ENCODE data around the gene RPS21.

DNA sequence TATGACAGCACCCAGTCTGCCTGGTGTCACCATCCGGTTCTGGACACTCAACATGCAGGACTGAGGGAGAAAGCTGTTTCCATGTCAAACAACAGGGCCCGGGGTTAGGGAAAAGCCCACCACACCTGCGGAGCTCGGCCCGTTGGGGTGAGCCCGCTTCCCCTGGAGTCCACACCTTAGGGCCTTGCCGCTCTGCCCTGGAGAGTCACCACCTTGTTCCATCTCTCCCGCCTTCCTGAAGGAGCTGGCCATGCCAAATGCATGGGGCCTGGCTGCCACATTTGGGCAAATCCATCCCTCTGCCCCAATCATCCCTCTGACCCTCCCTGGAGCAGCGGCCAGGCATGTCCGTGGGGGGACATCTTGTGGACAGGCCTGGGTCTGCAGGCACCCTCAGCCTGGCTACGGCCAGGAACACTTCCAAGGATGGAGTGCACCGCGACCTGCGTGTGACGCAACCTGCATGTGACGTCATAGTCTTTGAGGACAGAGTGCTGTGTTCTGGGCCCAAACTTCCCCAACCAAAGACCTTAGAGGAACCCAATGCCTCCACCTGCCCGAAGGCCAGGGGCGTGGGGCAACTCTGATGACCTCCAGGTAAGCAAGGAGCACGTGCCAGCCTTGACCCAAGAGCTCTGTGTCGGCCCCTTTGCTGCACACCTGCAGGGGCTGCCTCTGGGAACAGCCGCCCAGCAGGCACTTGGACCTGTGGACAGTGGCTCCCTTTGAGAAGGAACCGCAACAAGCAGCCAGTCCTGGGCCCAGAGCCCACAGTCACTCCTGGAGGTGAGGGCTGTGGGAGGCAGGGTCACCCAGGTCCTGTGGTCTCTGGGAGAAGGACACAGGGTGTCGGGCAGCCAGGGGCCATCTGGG, 18.4 kb downstream of the RPS21 start:
- TF ChIP-seq, protein P1, sequence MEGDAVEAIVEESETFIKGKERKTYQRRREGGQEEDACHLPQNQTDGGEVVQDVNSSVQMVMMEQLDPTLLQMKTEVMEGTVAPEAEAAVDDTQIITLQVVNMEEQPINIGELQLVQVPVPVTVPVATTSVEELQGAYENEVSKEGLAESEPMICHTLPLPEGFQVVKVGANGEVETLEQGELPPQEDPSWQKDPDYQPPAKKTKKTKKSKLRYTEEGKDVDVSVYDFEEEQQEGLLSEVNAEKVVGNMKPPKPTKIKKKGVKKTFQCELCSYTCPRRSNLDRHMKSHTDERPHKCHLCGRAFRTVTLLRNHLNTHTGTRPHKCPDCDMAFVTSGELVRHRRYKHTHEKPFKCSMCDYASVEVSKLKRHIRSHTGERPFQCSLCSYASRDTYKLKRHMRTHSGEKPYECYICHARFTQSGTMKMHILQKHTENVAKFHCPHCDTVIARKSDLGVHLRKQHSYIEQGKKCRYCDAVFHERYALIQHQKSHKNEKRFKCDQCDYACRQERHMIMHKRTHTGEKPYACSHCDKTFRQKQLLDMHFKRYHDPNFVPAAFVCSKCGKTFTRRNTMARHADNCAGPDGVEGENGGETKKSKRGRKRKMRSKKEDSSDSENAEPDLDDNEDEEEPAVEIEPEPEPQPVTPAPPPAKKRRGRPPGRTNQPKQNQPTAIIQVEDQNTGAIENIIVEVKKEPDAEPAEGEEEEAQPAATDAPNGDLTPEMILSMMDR (IDR thresholded peaks at IDR 0.05): no peak
- TF ChIP-seq POLR2A (IDR thresholded peaks at IDR 0.05): no peak

Measured in lower leg skin (tissue), 3 donors.